Measurements from ENCODE around the gene KSR2.

KSR2 gene

DNA sequence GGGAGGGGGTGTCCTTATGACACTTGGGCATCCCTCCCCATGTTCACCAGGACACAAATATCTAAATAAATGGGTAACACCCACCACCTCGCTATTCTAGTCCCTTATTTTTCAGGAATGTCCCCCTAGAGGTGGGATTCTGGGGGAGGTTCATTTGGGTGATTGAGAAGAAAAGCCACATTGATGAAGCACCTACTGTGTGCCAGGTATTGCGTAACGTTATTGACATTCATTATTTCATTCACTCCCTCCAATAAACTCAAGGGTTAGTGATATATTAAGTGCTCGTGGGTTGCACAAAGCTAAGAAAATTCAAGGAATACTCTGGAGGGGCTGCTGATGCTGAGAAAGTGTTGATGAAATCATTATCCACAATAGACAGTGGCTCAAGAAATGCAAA lies 514.8 kb downstream of the KSR2 start:
- DNase-seq (ENCODE audit: low read depth), result no peak

DNA sequence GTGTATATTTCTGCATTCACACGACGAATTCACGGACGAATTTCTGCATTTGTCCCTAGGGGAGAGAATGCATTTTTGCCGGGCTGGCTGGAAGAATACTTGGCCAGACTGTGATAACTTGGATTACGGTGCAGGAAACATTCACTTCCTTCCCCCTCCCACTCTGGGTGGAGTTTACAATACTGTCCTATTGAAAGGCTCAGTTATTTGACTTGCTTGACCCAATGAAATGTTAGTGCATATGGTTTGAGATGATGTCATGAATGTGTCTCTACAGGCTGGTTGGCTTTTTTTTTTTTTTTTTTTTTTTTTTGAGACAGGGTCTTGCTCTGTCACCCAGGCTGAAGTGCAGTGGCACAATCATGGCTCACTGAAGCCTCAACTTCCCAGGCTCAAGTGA lies 516.7 kb downstream of the KSR2 start:
- no peak for DNase-seq (ENCODE audit: low read depth)

GRCh38 chr12:117450209-117450608 lies 518.6 kb downstream of the KSR2 start:
- no peak for DNase-seq (ENCODE audit: low read depth)

- DNase-seq (ENCODE audit: low read depth), result no peak
Observed at GRCh38 chr12:117447665-117448366, 521.0 kb downstream of the KSR2 start.

DNA sequence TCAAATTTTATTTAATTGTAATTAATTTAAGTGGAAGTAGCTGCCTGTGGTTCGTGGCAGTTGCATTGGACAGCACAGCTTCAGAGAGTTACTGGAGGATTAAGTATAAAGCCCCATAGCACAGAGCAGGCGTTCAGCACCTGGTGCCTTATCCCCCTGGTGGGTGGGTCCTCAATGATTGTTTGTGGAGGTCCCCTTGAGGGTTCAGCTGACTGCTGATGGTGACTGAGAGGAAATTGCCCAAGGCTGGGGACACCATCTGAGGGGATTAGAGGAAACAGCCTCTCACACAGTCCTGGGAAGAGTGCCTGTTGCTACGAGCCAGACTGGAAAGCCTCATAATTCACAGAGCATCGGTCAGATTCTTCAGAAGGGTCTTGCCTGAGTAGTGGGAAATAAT lies 524.0 kb downstream of the KSR2 start:
- DNase-seq (ENCODE audit: low read depth), result no peak

DNA sequence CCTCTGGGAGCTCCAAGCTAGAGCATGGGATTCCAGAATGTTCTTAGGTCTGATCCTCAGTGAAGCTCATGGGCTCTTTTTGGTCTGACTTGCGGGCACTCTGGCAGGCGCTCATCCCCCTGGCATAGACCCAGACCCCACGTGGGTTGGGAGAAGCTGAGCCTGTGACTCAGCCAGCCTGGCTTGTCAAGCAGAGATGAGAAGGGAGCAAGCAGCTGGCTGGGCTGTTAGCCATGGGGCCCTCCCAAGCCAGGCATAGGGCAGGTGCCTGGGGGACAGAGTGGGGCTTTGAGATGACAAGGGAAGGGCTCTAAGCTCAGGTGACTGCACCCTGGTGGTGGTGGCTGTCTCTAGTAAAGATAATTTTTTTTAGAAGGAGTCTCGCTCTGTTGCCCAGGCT lies 527.0 kb downstream of the KSR2 start:
- DNase-seq (ENCODE audit: low read depth), result no peak

DNA sequence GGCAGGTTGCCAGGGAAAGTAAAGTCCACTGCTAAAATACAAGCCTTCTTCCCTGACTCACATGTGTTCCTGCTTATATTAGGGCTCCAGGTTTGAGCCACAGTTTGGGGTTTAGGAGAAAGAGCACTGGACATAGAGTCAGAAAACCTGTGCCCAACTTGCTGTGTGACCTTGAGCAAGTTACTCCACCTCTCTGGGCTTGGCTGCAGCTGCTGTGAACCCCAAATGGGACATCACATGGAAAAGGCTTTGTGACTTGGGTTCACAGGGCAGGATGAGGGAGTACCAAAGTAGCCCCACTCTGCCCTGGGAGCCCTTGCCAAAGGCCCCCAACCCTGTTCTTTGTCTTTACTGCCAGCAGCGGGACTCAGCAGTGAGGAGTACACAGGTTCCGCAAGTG lies 528.4 kb downstream of the KSR2 start:
- DNase-seq (ENCODE audit: low read depth), result no peak

DNA sequence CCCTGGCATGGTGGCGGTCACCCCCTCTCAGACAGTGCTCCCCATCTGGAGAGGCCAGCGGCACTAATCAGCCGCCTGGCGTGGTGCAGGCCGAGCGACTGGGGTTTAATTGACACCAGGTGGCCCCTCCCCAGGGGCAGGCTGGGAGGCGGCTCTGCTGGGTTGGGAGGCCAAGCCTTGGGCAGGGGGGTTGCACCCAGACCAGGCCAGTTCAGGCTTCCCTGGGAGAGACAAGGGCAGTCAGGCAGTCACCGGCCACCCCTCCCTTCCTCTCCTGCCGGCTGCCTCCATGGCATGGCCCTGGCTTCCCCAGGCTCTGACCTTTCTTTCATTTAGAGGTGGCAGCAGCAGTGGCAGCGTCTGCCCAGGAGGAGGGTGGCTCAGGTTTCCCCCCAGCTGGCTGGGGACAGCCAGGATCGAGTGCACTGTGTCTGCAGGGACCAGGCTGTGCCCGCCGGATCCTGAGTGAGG lies 529.2 kb downstream of the KSR2 start:
- no peak for DNase-seq (ENCODE audit: low read depth)

- no peak for DNase-seq (ENCODE audit: low read depth)
Observed at GRCh38 chr12:117438809-117439208, 530.0 kb downstream of the KSR2 start.

DNA sequence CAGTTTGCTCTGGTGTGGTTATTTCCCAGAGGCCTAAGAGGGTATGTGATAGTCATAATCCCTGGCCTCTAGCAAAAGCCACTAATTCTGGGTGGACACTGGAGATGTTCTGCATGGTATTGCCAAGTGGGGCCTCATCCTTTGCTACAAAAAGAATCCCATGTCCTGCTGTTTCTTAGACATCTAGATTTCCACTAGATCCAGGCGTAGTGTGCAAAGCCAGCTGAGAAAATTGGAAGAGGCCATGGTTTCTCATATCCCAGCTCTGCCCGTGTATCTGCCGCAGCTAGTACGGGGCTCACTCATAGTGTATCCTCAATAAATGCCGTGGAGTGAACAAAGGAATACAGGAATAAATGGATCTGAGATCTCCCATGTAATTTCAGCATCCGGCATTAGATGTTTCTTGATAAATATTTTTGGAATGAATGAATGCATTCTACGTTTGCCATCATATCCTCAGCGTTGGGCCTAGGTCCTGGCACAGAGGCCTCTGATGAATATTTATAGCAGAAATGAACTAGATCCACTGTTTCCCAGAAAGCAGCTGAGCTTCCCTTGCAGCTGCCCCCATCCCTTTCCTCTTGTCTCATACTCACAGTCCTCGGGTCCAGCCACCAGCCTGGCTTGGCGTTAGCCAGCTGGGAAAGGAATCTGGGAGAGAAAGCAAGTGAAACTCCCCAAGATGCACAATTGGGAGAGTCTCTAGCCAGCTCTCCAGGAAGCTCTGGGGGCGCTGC lies 531.1 kb downstream of the KSR2 start:
- DNase-seq (ENCODE audit: low read depth), result no peak

DNA sequence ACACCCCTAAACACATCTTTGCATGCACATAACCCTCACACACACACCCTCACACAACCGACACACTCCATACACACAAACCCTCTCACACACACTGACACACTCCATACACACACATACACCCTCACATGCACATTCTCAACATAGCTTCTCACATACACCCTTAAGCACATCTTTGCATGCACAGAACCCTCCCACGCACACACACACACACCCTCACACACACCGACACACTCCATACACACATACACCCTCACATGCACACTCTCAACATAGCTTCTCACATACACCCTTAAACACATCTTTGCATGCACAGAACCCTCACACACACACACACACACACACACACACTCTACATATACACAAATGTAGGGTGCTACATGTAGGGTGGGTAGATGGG lies 534.9 kb downstream of the KSR2 start:
- no peak for DNase-seq (ENCODE audit: low read depth)

DNA sequence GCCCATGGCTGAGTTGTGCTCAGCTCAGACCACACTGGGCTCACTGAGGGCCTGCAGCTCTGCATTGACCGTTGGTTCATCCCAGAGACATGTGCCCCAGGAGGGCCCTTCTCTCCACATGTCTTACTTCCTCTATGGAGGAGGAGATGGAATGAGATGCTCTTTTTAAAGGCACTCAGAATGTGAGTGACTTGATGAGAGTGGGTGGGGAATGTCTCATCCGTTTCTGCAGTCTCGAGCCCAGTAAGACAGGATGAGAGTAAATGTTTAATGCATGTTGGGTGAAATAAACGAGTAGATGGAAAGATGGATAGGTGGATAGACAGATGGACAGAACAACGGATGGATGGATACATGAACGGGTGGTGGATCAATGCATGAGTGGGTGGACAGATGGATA lies 538.5 kb downstream of the KSR2 start:
- no peak for DNase-seq (ENCODE audit: low read depth)

GRCh38 chr12:117427211-117427610 lies 541.6 kb downstream of the KSR2 start:
- DNase-seq (ENCODE audit: low read depth), result no peak

DNA sequence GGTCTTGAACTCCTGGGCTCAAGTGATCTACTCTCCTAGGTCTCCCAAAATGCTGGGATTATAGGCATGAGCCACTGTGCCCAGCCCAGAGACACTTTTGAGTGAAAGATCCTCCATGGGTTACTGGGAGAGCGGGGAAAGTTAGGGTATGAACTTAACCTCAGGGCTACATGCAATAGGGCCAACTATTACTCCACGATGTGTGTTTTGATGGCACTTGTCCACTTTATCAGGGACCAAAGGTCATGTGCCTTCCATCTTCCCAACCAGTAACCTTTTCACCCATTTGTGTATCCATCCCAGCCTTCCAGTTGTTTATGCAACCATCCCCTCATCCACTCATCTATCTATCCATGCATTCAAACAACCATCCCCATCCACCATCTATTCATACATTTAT lies 546.8 kb downstream of the KSR2 start:
- no peak for DNase-seq (ENCODE audit: low read depth)

DNA sequence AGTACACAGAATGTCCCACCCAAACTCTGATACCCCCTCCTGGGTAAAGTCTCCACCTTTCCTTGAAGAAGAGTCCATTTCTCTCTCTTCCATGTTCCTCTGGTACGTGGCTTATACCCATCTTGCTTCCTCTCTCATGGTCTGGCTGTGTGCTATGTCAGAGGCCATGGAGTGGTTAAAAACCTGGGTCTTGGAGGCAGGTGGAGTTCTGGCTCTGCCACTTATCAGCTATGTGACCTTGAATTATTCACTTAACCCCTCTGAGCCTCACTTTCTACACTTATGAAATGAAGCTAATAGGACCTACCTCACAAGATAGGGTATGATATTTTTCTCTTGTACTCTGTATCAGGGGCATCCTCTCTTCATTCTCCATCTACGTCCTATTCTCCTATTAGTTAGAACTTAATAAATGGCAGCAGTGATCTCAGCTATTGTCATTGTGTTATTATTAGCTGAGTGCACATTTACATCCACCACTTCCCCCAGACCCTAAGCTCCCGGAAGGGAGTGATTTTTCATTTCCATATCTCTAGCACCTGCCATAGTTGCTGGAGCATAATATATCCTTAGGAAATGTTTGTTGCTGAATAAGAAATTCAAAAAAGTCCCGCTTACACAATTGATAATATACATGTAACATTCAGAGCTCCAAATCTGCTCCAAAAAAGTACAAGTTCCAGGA lies 547.6 kb downstream of the KSR2 start:
- DNase-seq (ENCODE audit: low read depth), result no peak

- DNase-seq (ENCODE audit: low read depth), result no peak
Observed at GRCh38 chr12:117417004-117417403, 551.8 kb downstream of the KSR2 start.

DNA sequence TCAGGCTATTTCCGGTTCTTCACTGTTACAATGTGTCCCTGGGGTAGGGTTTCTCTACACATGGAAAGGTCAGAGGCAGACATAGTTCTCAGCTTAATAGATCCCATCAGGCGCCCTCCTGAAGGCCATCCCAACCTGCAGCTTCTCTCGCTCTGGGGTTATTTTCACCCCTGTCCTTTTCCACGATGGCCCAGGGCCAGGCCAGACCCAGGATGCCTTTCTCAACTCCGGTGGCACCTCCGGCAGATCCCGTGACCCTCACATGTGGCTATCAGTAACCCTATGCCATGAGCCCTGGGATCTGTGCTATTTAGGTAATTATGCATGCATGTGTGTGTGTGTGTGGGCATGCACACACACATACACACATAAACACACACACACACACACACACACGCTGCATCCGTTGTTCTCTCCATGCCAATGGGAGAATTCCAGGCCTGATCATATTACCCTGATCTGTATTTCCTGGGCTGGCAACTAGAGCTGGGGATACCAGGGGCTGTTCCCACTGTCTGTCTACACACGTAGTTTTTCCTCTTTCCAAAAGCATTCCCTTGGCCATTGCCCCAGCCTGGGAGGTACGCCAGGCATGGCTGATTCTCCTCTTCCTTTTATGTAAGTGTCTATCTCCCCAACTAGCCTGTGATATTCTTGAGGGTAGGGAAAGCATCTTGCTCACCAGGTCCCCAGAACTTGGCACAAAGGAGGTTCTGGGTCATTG lies 556.2 kb downstream of the KSR2 start:
- no peak for DNase-seq (ENCODE audit: low read depth)

DNA sequence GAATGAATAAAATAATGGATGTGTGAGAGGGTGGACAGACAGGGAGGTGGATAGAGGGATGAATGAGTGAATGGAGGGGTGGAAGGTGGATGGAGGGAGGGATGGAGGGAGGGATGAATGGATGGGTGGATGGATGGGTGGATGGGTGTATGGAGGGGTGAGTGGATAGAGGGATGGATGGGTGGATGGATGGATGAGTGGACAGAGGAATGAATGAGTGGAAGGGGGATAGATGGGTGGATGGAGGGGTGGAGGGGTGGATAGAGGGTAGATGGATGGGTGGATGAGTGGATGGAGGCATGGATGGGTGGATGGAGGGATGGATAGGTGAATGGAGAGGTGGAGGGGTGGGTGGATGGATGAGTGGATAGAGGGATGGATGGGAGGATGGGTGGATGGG lies 559.5 kb downstream of the KSR2 start:
- no peak for DNase-seq (ENCODE audit: low read depth)

GRCh38 chr12:117408161-117408791 lies 560.5 kb downstream of the KSR2 start:
- DNase-seq (ENCODE audit: low read depth), result no peak

- DNase-seq (ENCODE audit: low read depth), result no peak
Observed at GRCh38 chr12:117404940-117405339, 563.9 kb downstream of the KSR2 start.

DNA sequence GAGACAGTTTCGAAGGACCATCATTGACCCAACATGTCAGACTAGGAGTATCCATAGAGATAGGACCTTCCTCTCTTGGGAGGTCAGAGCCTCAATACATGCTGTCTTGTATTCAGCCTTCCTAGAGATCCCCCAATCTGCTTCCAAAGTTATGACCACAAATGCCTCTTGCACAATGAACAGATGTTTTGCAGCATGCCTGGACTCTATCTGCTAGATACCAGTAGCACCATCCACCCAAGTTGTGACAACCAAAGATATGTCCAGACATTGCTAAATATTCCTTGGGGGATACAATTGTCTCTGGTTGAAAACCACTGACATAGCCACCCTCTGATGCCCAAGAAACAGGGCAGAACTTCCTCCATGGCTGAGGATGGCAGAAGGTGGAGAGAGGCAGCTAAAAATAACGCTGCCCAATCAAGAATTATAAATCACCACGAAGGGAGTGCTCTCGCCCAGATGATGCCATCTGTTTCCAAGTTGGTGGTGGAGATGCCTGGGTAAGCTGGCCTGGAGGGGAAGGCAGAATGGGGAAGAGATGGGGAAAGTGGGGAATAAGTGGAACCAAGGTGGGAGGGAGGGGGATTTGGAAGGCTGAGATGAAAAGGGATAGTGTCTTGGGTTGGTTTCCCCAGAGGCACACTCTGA lies 564.5 kb downstream of the KSR2 start:
- no peak for DNase-seq (ENCODE audit: low read depth)
